T-helper 1 cell treated with Interleukin-12 subunit alpha and Interleukin-12 subunit beta and Interleukin-4 antibody, amounts not matched to agents 30 ng/mL and 1 ng/mL, for 36 hours (primary cell): ENCODE measurements around the gene RMND1. TPM values are rescaled to one million over a fixed set of nuclear protein-coding genes. Genes with fewer than 3 reads are reported as not detected.

ENCODE experiments used
- intact Hi-C: fragments of 100-400 bp; cut with micrococcal nuclease; formaldehyde crosslinking; loops from one replicate; pipeline ENCODE4 v1.15.1; 2024
- total RNA-seq: library from RNA; stranded (reverse); gene quantifications from 2 replicates; pipeline ENCODE4 v1.2.3, GENCODE V29; 2022

RMND1 gene
- total RNA-seq, 1 donor from 2014 or later, result 17.0 TPM

DNA sequence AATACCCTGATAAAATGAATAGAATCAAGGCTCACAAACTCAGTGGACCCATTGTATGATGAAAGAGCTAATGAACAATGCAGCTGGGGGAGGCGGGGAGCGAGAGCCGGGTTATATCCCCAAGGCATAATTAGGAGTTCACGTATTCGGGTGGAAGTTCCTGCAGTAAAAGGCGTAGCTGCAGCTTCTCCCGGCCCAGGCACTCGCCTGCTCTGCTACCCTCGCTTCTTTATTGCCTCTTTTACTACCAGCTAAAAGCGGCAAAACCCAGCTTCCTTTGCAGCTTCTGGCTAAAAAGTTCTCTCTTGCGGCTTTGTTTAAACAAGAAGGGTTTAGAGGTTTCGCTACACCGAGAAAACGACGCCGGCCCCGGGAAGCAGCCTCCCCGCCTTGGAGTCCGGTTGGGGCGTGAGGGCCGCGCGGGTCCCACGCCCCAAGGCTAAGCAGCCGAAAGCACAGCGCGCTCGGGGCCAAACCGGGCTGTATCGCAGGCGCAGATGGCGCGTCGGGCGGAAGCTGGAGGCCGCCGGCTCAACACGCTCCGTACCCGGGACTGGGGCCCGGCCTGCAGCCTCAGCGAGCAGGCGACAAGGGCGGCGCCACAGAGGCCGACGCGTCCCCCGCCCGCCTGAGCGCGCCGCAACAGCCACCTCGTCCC is 62.2 kb downstream of the RMND1 start:
- intact Hi-C loops, result loop anchor here (1.0 to 10.0 kb wide), 20 partner anchors 9 to 1842 kb away; partner anchors contain the start of genes FBXO5, GINM1, LRP11 and MTRF1L

DNA sequence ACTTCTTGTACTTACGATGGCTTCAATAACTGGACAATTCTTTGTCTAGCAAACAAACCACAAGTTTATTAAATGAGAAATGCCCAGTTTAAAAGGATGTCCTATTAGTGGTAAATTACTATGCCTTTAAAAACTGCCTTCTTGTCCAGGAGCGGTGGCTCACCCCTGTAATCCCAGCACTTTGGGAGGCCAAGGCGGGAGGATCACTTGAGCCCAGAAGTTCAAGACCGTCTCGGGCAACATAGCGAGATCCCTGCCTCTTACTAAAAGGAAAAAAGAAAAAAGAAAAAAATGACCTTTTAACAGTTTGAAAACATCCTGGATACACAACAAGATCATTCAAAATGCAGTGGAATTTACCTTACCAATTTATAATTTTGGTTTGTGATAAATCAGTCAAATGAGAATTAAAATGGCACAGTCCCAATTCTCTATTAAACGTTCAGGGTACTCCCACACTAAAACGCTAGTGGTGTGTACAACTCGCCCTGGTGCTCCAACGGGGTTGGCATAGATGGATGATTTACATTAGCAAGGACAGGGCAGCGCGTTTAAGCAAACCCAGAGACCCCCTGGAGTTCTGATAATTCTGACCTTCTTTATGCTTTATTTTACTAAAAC is 62.8 kb downstream of the RMND1 start:
- intact Hi-C loops, result loop anchor here (1.0 to 10.0 kb wide), 6 partner anchors 9 to 1640 kb away; partner anchors contain the start of gene PCMT1

DNA sequence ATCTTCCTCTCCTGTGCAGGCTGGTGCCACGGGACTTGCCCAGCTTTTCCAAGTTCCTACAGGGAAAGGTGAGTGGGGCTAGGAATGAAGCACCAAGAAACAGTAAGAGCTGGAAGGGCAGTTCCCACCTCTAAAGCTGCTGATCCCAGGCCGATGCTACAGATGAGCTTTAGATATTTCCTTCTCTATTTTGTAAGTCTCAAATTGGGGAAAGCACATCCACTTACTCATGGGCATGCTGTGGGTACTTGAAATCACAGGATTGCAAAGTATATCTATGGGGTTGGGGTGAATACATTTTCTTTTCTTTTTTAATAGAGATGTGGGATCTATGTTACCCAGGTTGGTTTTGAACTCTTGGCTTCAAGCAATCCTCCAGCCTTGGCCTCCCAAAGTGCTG is 63.7 kb downstream of the RMND1 start:
- intact Hi-C loops, result loop anchor here (2.0 to 10.0 kb wide), 3 partner anchors 53 to 1639 kb away; partner anchors contain the start of gene PCMT1

DNA sequence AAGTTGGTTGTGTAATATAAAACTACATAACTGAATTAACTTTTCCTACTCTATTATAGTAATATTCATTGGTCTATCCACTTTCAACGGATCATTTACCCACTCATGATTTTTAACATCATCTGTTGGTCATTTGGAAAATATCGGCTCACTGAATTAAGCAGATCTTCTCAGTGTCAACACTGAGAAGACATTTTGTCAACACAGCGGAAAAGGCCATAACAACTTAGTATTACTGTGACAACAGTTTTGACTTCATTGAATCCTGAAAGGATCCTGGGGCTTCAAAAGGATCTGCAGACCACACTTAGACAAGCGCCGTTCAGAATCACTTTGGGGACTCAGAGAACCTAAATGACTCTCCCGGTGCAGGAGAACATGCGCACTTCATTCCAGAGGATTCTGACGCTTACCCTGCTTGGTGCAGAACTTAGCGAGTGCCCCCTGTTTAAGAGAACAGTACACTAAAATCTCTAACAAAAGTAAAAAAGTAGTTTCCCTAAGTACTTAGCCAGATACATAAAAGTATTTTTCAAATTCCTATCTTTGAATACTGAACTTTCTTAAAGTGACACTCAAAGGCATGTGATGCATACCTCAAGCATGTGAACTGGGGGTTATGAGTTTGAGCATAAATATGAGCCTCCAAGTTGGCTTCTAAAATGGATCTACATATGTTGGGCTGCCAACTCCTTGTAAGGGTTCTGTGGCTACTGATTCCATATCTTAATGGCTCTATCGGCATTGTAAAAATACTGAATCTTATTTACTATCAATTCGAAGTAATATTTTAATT is 64.6 kb downstream of the RMND1 start:
- intact Hi-C loops, result loop anchor here (10.0 kb wide), 1 partner anchor 1453 kb away; no protein-coding TSS in a partner anchor

DNA sequence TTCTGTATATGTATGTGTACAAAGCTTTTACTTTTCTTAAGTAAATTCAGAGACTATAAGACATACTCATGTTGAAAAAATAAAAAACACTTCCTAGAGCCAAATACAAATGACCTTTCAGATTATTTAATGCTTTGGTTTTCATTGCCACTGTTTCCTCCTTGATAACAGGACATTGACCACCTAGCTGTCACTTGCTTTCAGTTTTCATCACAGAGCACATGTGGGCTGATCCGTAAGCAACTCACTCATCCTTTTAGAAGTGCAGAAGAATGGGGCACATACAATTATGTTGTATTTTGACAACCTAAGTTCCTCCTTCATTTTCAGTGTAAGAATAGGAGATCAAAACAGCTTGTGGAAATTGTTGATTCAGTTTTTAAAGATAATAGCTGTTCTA is 66.7 kb downstream of the RMND1 start:
- intact Hi-C loops, result loop anchor here (10.0 kb wide), 1 partner anchor 1450 kb away; no protein-coding TSS in a partner anchor

DNA sequence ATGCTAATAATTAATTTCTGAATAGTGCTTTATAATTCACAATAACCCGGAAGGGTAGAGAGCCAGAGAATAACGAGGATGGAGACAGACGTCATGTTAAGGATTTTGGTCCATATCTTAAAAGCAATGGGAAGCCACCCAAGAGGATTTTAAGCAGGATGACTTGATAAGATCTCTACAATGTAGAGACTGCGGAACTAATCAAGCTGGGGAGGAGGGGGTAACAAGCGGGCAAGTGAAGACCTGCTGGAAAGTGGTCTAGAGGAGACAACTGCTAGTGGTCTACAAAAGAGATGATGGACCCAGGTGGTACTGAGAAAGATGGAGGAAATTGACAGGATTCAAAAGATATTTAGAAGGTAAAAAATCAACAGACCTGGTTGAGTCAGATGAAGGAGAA is 67.8 kb downstream of the RMND1 start:
- intact Hi-C loops, result loop anchor here (10.0 kb wide), 1 partner anchor 1449 kb away; no protein-coding TSS in a partner anchor

DNA sequence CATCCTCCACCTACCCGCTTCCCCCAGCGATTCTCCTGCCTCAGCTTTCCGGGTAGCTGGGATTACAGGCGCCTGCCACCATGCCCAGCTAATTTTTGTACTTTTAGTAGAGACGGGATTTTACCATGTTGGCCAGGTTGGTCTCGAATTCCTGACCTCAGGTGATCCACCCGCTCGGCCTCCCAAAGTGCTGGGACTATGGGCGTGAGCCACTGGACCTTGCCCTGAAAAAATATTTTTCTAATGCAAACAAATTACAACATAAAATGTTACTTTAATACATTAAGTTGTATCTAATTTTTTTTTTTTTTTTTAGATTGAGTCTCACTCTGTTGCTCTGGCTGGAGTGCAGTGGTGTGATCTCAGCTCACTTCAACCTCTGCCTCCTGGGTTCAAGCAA is 69.3 kb downstream of the RMND1 start:
- intact Hi-C loops, result loop anchor here (10.0 kb wide), 1 partner anchor 1448 kb away; no protein-coding TSS in a partner anchor

DNA sequence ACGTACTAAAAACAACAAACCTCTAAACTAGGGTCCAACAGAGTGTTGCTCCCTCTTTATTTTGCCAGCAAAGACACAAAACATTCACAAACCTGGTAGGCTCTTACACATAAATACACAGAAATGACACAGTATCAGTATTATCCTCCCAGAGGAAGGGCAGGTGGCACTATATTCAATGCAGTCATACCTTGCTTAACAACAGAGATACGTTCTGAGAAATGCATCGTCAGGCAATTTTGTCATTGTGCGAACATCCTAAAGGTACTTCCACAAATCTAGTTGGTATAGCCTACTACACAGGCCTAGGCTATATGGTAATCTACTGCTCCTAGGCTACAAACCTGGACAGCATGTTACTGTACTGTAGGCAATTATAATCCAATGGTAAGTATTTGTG is 70.2 kb downstream of the RMND1 start:
- intact Hi-C loops, result loop anchor here (2.0 to 10.0 kb wide), 3 partner anchors 47 to 1447 kb away; partner anchors contain the start of gene RMND1

DNA sequence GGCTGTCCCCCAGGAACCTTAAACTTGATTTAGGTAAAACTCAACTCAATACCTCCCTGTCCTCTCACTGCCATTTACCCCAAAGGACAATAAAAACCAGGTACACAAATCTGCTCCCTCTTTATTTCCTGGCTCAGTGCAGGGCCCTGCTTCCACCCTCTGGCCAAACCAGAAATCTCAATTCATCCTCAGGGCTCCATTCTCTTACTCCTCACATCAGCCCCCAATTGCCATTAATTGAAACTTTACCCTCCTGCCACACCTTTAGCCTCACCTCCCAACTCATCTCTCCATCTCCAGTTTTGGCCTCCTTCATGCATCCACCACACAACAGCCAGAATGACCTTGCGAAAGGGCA is 71.1 kb downstream of the RMND1 start:
- intact Hi-C loops, result loop anchor here (1.0 to 10.0 kb wide), 5 partner anchors 8 to 1446 kb away; partner anchors contain the start of gene RMND1

DNA sequence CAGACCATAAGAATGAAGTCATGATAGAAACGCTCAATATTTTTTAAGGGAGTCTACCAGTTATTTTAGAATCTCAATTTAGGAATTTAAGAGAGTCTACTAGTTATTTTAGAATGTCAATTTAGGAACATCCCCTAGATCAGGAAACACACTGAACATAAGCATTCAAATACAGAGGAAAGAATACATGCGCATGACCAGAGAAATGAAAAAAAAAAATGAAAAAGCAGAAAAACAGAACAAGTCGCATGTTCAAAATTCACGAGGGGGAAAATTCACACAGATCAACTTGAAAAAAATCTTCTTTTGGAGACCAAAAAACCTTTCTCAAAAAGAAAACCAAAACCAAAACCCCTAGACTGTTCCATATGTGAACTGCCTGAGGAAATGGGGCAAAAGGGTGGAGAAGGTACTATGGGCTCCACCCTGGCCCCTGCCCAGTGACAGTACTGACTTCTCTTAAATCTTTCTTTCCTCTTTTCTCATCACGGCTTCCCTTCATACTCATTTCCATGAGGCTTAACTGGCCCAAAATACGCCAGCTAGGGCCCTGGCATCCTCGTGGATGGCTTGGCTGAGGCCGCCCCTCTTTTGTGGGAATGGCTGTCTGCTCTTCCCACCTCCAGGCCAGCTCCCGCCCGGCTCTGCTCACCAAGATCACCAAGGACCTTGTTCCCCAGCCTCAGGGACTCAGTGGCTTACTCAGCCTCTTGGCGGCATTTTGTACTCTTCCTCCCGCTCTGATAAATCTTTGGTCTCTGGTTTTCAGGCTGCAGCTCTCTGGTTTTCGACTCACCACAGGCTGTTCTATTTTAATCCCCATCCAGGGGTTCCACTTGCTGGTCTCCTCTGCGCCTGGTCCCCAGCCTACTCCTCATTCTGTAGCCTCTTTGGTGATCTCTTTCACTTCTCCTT is 71.7 kb downstream of the RMND1 start:
- intact Hi-C loops, result loop anchor here (1.0 to 10.0 kb wide), 5 partner anchors 8 to 1445 kb away; partner anchors contain the start of gene RMND1

DNA sequence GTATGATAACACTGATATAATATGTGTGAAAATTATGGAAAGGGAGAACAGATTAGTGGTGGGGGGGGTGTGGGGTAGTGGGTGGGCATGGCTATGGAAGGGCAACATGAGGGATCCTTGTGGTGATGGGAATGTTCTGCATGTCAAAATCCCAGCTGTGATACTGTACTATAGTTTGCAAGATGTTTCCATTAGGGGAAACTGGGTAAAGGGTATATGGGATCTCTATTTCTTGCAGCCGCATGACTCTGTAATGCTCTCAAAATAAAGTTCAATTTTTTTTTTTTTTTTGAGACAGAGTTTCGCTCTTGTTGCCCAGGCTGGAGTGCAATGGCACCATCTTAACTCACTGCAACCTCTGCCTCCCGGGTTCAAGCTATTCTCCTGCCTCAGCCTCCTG is 74.8 kb downstream of the RMND1 start:
- intact Hi-C loops, result no loop called here

DNA sequence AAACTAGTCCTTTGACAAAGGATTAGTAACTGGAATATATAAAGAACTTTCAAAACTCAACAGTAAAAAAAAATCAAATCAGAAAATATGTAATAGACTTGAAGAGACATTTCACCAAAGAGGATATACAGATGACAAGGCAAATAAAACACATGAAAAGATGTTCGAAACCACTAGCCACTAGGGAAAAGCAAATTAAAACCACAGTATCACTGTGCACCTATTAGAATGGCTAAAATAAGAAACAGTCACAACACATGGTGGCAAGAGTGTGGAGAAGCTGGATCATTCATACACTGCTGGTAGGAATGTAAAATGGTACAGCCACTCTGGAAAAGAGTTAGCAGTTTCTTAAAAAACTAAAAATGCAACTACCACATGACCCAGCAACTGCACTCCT is 75.5 kb downstream of the RMND1 start:
- intact Hi-C loops, result no loop called here

DNA sequence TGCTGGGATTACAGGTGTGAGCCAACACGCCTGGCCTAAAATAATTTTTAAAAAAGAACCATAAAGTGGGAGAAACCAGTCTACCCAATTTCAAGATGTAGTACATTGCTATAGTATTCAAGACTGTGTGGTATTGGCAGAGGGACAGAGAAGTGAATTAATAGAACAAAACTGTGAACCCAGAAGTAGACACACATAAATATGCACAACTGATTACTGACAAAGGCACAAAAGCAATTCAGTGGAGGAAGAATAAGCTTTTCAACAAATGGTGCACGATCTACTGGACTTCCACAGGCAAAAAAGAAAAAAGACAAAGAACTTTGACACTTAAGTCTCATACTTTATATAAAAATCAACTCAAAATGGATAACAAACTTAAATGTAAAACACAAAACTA is 76.1 kb downstream of the RMND1 start:
- intact Hi-C loops, result no loop called here

DNA sequence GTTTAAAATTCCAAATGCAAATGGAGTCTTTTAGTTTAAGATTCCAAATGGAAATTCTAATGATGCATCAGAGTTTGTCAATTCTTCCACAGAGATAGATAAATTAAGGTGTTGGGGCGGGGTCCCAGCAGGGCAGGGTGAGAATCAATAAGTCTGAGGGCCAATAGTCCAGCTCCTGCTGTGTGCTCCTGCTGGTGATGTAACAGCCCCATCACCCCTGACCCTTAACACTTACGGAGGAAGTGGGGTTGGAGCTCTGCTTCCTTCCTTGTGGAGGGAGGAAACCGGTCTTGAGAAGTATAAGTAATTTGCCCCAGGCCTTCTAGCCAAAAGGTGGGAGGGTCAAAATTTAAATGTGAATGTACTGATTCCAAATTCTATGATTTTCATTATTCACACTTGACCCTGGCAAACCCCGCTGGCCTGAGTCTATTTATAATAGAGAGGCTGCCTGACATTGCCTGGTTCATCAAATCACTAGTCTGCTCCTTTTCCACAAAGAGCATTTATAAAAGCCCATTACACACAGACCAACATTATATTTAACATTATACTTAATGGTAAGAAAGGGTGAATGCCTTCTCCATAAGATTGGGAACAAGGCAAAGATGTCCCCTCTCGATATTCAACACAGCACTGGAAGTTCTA is 77.8 kb downstream of the RMND1 start:
- intact Hi-C loops, result loop anchor here (5.0 kb wide), 1 partner anchor 1608 kb away; the partner anchor contains the start of gene FBXO5

DNA sequence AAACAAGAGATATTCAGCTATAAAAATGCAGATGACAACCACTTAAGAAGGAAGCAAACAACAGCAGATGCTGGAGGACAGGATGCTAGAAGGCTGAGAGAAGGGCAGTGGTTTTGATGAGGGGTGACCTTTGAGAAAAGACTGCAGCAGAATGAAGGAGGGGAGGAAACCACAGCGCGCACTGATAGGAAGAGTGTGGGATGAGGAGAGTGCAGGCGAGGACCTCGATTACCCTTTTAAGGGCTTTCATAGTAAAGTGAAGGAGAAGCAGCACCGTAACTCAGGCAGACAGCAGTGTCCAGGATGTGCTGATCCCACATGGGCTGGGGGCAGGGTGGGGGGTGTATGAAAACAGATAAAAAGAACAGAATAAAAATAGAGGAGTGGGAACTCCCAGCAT is 79.8 kb downstream of the RMND1 start:
- intact Hi-C loops, result loop anchor here (1.0 to 5.0 kb wide), 2 partner anchors 8 to 1610 kb away; partner anchors contain the start of gene FBXO5

DNA sequence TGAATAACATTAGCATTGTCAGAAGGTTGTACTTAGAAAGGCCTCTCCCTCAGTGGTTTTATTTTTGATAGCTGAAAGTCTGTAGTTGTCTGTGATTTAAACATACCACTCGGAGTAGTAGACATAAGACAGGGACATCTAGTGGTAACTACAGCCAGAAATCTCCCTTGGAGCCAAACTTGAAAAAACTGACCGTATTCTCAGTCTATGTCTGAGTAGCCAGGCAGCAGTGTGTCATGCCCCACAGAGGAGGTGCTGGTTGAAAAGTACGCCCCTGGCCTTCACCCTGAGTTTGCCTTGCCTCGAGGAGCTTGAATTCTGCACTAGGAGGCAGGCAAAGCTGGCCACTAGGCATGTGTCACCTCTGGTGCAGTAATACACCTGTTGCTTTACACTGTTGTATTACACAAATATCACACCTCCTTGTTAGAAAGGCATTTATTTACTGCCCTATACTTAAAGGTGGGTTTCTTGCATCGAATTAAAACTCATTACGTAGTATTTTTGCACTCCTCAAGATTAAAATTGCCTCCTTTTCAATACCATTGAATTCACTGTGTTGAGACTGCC is 81.3 kb downstream of the RMND1 start:
- intact Hi-C loops, result loop anchor here (5.0 kb wide), 1 partner anchor 1612 kb away; the partner anchor contains the start of gene FBXO5

DNA sequence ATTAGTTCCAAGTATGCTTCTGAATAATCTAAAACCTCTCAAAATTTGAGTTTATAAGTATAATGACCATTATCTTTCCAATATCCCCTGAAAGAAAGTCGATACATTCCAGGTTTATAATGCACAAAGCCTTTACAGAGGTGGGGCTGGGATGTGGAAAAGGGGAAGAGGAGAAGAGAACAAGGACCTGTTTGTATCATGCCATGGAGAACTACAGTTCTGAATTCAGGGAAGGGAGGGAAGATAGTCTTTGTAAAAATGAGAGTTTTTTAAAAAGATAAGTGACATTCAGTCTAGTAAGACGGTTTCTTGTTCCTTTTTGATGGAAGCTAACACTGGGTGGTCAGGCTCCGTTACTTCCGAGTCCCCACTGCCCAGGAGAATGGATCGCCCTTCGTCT is 86.7 kb downstream of the RMND1 start:
- intact Hi-C loops, result no loop called here

DNA sequence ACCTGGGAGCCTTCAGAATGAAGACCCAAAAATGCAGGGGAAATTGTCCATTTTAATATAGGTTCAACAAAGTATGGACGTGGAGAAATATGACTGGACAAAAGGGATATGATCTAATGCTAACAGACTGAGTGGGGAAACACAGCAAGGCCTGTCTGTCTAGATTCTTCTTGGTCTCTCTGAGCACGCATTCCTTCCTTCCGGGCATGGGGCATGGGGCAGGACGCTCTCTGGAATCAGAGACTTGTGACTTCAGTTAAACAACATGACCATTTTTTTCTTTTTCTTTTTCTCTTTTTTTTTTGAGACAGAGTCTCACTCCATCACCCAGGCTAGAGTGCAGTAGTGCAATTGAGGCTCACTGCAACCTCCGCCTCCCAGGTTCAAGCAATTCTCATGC is 92.4 kb downstream of the RMND1 start:
- intact Hi-C loops, result no loop called here

DNA sequence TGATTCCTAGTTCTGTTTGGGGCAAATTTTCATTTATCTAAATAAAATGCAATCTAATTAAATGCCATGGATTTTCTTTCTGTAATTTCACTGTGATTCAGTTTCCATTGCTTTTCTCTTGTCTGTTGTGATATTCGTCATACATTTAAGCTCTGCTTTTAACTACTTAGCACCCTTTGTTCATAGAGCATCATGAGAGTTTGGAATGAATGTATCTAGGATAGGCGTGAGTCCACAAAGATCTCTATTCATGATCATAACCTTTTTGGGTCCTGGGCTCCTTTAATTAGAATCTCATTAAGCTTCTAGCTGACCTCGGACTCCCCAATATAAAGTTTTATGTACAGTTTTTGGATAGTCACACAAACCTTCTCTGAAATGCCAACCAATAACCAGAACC is 93.5 kb downstream of the RMND1 start:
- intact Hi-C loops, result no loop called here
